Common myeloid progenitor, CD34-positive (primary cell): ENCODE measurements around the gene ERGIC1.

Experiments used
- CTCF ChIA-PET: fragments of 350-600 bp; sonication (Branson Sonifier 250); formaldehyde crosslinking; loops from one replicate; lab custom pipeline; 2021; ENCODE audit warnings: antibody characterized with exemption; lab: Charles Lee
- POLR2A ChIA-PET: fragments of 350-600 bp; sonication (Branson Sonifier 250); formaldehyde crosslinking; loops from one replicate; lab custom pipeline; 2021; ENCODE audit warnings: antibody characterized with exemption; lab: Charles Lee
- DNase-seq, 3 donors: peaks; one replicate each; pipeline versions ENCODE4 v3.0.0 to v3.0.0-alpha.2; 2013
- H3K27ac ChIP-seq, 2 experiments: 1 replicate in 1 of 2; 2 replicates in 1 of 2; pipeline ENCODE4 v1.7.0; 2013; ENCODE audit warnings: inconsistent platforms in 2 of 2, low read length in 2 of 2, mild to moderate bottlenecking in 2 of 2, low read depth in 1 of 2, moderate library complexity in 1 of 2; ENCODE audit not compliant: severe bottlenecking in 2 of 2, insufficient read depth in 1 of 2, poor library complexity in 1 of 2
- H3K27me3 ChIP-seq, 5 experiments: replicated peaks in 2 of 5; 1 replicate in 3 of 5; 2 replicates in 2 of 5; pipeline versions ENCODE4 v1.6.1 to v1.7.0; 2013; ENCODE audit warnings: low read length in 4 of 5, mild to moderate bottlenecking in 2 of 5, moderate library complexity in 2 of 5, inconsistent platforms in 1 of 5; ENCODE audit not compliant: insufficient read depth in 5 of 5, control insufficient read depth in 4 of 5
- H3K36me3 ChIP-seq, 4 experiments: 1 replicate in 2 of 4; 2 replicates in 2 of 4; pipeline versions ENCODE4 v1.6.1 to v1.7.0; 2013; ENCODE audit warnings: low read length in 3 of 4, control low read depth in 1 of 4, mild to moderate bottlenecking in 1 of 4; ENCODE audit not compliant: control insufficient read depth in 4 of 4, insufficient read depth in 4 of 4
- H3K4me1 ChIP-seq, 4 experiments: 1 replicate in 3 of 4; 2 replicates in 1 of 4; pipeline versions ENCODE4 v1.6.1 to v1.7.1; 2013; ENCODE audit warnings: low read length in 3 of 4, mild to moderate bottlenecking in 3 of 4, control low read depth in 1 of 4, inconsistent platforms in 1 of 4, moderate library complexity in 1 of 4; ENCODE audit not compliant: control insufficient read depth in 4 of 4, insufficient read depth in 4 of 4; ENCODE audit errors: control extremely low read depth in 1 of 4
- H3K4me3 ChIP-seq, 7 experiments: 1 replicate in 4 of 7; 2 replicates in 3 of 7; pipeline versions ENCODE4 v1.5.1 to v1.7.0; 2013; ENCODE audit warnings: mild to moderate bottlenecking in 7 of 7, low read length in 6 of 7, moderate library complexity in 6 of 7, inconsistent platforms in 2 of 7, low read depth in 2 of 7, control low read depth in 1 of 7; ENCODE audit not compliant: insufficient read depth in 4 of 7, control insufficient read depth in 1 of 7; ENCODE audit errors: extremely low read depth in 1 of 7
- H3K9me3 ChIP-seq, 5 experiments: 1 replicate in 4 of 5; 2 replicates in 1 of 5; pipeline versions ENCODE4 v1.6.1 to v1.7.1; 2013; ENCODE audit warnings: low read length in 4 of 5, mild to moderate bottlenecking in 2 of 5, inconsistent platforms in 1 of 5, low read depth in 1 of 5, moderate library complexity in 1 of 5; ENCODE audit not compliant: control insufficient read depth in 4 of 5, insufficient read depth in 2 of 5; ENCODE audit errors: control extremely low read depth in 1 of 5
- WGBS: methylation state at CpG from one replicate; pipeline ENCODE4 v1.1.5; 2013; ENCODE audit not compliant: insufficient coverage; 5-methylcytosine and 5-hydroxymethylcytosine counted together

The ERGIC1 gene

DNA sequence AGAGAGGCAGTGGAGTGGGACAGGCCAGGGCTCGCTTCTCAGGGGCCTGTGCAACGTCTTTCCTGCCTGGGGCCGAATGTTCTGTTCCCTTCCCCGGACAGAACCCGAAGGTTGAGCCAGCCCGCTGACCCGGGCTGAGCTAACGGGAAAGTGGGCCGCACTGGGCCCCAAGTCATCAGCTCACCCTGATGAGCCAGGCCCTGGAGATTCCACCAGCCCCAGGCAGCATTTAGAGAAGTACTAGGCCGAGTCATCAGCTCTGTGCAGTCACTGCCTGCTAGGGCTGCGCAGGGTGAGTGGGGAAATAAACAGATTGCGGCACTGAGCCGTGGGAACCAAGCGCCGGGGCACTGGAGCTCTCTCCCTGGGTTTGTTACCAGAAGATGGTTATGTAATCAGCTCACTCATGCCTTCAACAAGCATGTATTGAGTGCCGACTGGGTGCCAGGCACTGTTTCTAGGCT, 33.9 kb upstream of the ERGIC1 start:
- CTCF ChIA-PET: interaction anchor here (0.6 to 2.0 kb wide), 9 partner anchors 9 to 46 kb away, joined by 3 to 10 read pairs (median 3); no protein-coding TSS in a partner anchor
- Histone ChIP-seq H3K4me1 (peaks cover 0 to 49% (median 5%) of the 10 kb centered on the region in 4 experiments), H3K27ac (no peak overlapping the region), H3K9me3 (no peaks in the 10 kb centered on the region), H3K4me3 (no peak overlapping the region), H3K36me3 (no peaks in the 10 kb centered on the region), H3K27me3 (no peaks in the 10 kb centered on the region)
- POLR2A ChIA-PET: interaction anchor here (0.6 kb wide), 1 partner anchor 22 kb away, joined by 3 read pairs; no protein-coding TSS in a partner anchor
- WGBS: 90% methylated on average over 13 of the region's 16 CpGs
- peak in 2 of 3 donors; percentile 68 to 74 for DNase-seq

DNA sequence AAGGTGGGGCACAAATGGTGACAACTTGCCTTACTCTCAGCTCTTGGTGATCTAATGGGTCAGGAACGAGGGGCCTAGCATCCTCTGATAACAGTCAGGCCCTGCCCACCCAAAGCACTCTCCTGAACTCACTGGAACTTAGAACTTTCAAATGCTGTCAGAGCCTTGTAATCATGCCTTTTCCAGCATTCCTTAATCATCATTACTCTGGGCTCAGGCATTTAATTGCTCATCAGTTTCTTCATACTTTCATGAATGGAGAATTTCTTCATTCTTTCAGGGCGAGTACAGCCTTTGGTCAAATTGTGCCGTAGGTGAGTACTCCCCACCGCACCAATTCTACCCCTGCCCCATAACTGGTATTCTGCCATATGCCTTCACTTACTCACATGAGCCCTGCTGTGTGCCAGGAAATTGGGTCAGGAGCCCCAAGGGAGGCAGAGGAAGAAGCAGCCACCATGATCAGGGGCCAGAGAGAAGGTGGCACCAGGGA, 32.8 kb upstream of the ERGIC1 start:
- POLR2A ChIA-PET: no interaction called here
- peaks cover 0 to 43% (median 5%) of the 10 kb centered on the region in 4 experiments for H3K4me1 ChIP-seq

DNA sequence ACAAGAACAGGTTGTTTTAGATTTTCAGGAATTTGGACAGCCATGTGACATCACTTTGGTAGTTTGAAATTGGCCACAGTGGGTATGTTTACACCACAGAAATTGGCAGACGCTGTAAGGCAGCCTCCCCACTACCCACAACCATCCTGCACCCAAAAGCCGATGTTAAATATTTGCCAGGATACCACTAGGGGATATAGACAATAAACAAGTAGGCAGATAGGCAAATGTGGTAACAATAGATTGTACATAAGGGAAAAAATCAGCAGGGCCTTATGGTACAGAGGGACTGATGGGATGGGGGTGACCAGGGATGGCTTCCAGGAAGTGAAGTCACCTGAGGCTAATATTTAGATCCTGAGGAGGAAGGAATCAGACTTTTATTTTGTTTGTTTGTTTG, 31.9 kb upstream of the ERGIC1 start:
- Histone ChIP-seq H3K27me3 (no peaks in the 10 kb centered on the region), H3K4me1 (peaks cover 0 to 41% (median 8%) of the 10 kb centered on the region in 4 experiments), H3K9me3 (no peaks in the 10 kb centered on the region), H3K4me3 (no peak overlapping the region), H3K27ac (peak overlapping the region in 1 of 2 experiments; percentile 81), H3K36me3 (no peaks in the 10 kb centered on the region)
- POLR2A ChIA-PET: no interaction called here
- CTCF ChIA-PET: no interaction called here
- DNase-seq: peak in 2 of 3 donors; percentile 57 to 73
- WGBS: no CpG with 5 or more reads among the region's 2 CpGs

More for the DNA sequence above, 32.8 kb upstream of the ERGIC1 start:
- Histone ChIP-seq H3K36me3 (no peaks in the 10 kb centered on the region), H3K4me3 (no peak overlapping the region), H3K9me3 (no peaks in the 10 kb centered on the region), H3K27ac (no peak overlapping the region), H3K27me3 (no peaks in the 10 kb centered on the region)
- 94% methylated on average over 3 of the region's 4 CpGs for WGBS
- CTCF ChIA-PET: interaction anchor here (2.0 kb wide), 2 partner anchors 10 to 23 kb away, joined by 9 to 10 read pairs; no protein-coding TSS in a partner anchor
- no peak for DNase-seq

DNA sequence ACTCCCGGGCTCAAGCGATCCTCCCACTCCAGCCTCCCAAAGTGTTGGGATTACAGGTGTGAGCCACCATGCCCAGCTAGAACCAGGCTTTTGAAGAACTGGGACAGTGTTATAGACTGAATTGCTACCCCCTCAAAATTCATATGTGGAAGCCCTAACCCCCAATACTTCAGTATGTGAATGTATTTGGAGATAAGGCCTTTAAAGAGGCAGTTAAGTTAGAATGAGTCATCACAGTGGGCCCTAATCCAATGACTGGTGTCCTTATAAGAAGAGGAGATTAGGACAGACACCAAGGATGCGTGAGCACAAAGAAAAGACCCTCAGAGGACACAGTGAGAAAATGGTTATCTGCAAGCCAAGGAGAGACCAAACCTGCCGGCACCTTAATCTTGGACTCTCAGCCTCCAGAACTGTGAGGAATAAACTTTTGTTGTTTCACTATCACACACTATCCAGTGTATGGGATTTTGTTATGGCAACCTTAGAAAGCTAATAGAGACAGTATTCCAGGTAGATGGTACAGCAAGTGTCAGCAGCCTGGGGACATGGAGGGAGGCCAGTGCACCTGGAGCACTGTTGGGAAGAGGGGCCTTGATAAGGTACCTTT, 31.4 kb upstream of the ERGIC1 start:
- DNase-seq: peak; percentile 68 to 92 (median 85)
- Histone ChIP-seq H3K9me3 (no peaks in the 10 kb centered on the region), H3K4me1 (peaks cover 0 to 40% (median 12%) of the 10 kb centered on the region in 4 experiments), H3K27ac (peak overlapping the region in 1 of 2 experiments; percentile 81), H3K27me3 (no peaks in the 10 kb centered on the region), H3K36me3 (no peaks in the 10 kb centered on the region), H3K4me3 (peak overlapping the region in 1 of 7 experiments; percentile 14)
- ChIA-PET POLR2A (interaction anchor here (1.1 kb wide), 1 partner anchor 31 kb away, joined by 3 read pairs; no protein-coding TSS in a partner anchor), CTCF (interaction anchor here (1.1 to 1.8 kb wide), 2 partner anchors 30 to 91 kb away, joined by 3 to 4 read pairs; no protein-coding TSS in a partner anchor)
- 60% methylated on average over 1 of the region's 4 CpGs for WGBS

DNA sequence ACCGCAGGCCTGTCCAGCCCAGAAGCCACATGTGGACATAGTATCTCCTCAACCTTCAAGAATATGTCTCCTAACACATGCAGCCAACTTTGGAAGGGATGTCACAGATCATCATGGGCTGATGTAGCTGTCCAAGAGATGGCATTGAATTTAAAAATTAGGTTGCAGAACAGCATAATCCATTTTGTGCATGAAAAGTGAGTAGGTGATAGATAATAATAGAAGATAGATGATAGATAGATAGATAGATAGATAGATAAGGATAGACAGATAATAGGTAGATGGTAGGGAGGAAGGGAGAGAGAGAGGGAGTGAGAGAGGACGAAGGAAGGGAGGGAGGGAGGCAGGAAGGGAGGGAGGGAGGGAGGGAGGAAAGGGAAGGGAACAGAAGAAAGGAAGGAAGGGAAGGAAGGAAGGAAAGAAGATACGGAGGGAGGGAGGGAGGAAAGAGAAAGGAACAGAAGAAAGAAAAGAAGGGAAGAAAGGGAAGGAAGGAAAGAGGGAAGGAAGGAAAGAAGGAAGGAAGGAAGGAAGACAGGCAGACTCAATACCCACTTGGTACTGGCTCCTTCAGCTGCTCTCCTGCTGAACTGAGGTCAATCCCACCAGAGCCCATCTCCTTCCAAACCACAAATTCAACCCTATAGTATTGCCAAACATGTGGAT, 28.9 kb upstream of the ERGIC1 start:
- H3K4me3 ChIP-seq: no peak overlapping the region
- H3K36me3 ChIP-seq: no peaks in the 10 kb centered on the region
- CTCF ChIA-PET: interaction anchor here (1.0 kb wide), 1 partner anchor 31 kb away, joined by 3 read pairs; no protein-coding TSS in a partner anchor
- peaks cover 0 to 5% (median 0%) of the 10 kb centered on the region in 5 experiments for H3K9me3 ChIP-seq
- POLR2A ChIA-PET: interaction anchor here (1.4 kb wide), 1 partner anchor 33 kb away, joined by 5 read pairs; no protein-coding TSS in a partner anchor
- WGBS: 95% methylated on average over 2 of the region's 3 CpGs
- H3K27me3 ChIP-seq: no peaks in the 10 kb centered on the region
- DNase-seq: no peak
- no peak overlapping the region for H3K27ac ChIP-seq
- peaks cover 0 to 18% (median 10%) of the 10 kb centered on the region in 4 experiments for H3K4me1 ChIP-seq

DNA sequence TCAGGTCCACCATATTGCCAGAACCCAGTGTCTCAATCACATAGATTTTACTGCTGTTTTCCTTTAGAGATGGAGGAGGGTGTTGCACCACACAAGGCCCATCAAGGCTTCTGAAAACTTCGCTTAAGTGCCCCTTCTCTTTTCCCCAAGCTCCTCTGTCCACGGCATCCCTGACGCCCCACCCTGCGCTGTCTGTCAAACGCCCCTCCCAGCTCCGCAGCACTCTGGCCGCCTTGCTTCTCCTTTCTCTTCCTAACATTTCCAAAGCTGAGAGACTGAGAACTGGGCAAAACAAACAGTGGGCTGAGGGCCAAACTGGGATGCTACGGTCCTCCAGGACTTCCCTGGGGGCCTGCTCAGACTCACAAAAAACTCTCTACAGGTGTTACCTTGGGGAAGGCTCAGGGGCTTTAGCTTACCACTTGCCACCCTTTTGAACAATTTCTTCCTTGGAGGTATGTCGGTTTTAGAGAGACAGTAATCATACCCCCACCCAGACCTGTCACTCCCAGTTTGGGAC, 28.3 kb upstream of the ERGIC1 start:
- Histone ChIP-seq H3K27me3 (no peaks in the 10 kb centered on the region), H3K36me3 (no peaks in the 10 kb centered on the region), H3K9me3 (peaks cover 0 to 5% (median 0%) of the 10 kb centered on the region in 5 experiments), H3K4me1 (peaks cover 0 to 11% (median 10%) of the 10 kb centered on the region in 4 experiments), H3K4me3 (no peak overlapping the region), H3K27ac (no peak overlapping the region)
- WGBS: 94% methylated on average over 7 of the region's 9 CpGs
- POLR2A ChIA-PET: interaction anchor here (1.4 kb wide), 1 partner anchor 33 kb away, joined by 5 read pairs; no protein-coding TSS in a partner anchor
- CTCF ChIA-PET: interaction anchor here (1.0 kb wide), 1 partner anchor 32 kb away, joined by 3 read pairs; no protein-coding TSS in a partner anchor
- no peak for DNase-seq
